Effector CD8-positive, alpha-beta T cell (primary cell): ENCODE measurements around the gene KCNC4.

Experiments used
- DNase-seq: peaks from one replicate; lab custom pipeline; 2025; lab: John Stamatoyannopoulos, UW

Gene KCNC4

DNA sequence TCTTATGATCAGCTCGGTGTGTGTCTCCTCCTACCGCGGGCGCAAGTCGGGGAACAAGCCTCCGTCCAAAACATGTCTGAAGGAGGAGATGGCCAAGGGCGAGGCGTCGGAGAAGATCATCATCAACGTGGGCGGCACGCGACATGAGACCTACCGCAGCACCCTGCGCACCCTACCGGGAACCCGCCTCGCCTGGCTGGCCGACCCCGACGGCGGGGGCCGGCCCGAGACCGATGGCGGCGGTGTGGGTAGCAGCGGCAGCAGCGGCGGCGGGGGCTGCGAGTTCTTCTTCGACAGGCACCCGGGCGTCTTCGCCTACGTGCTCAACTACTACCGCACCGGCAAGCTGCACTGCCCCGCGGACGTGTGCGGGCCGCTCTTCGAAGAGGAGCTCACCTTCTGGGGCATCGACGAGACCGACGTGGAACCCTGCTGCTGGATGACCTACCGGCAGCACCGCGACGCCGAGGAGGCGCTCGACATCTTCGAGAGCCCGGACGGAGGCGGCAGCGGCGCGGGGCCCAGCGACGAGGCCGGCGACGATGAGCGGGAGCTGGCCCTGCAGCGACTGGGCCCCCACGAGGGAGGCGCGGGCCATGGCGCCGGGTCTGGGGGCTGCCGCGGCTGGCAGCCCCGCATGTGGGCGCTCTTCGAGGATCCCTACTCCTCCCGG is 1.5 kb downstream of the KCNC4 start:
- DNase-seq: peak; percentile 26

DNA sequence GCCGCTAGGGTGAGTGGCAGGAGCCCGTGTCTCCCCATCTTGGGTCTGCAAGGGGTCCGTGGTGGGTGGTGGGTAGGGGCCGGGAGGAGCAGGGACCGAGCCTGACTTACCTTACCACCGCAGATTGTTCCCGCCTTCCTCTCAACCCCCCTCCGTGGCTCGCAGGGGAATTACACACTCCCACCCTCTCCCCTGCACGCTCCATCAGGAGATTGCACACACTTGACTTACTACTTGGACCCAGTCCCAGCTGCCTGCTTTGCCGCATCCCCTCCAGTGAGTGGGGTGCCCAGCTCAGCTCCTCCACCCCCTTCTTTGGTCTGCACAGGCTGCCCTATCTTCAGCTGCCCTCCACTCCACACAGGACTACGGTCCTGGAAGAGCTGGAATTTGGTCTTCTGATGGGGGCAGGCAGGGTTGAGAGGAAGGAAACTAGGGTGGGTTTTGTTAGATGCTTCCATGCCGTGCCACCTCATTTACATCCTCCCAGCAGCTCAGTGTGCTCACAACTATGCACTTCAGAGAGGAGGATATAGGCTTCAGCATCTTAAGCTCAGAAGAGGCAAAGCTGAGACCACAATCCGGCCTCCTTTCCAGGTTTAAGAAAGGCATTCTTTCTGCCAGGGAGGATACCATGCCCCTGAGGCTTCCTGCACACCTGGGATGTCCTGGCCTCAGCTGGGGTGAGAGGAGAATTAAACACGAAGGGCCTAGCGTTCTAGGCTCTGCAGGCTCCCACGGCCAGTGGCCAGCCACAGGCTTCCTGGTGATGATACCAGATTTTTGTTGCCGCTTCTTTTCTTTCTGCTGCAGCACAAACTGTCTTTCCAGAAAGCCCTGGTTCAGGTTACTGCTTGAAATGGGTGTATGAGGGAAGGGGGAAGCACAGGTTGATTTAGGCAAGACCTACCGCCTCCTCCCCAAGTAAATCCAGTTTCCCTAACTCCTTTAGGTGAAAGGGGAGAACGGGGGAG is 2.3 kb downstream of the KCNC4 start:
- no peak for DNase-seq

DNA sequence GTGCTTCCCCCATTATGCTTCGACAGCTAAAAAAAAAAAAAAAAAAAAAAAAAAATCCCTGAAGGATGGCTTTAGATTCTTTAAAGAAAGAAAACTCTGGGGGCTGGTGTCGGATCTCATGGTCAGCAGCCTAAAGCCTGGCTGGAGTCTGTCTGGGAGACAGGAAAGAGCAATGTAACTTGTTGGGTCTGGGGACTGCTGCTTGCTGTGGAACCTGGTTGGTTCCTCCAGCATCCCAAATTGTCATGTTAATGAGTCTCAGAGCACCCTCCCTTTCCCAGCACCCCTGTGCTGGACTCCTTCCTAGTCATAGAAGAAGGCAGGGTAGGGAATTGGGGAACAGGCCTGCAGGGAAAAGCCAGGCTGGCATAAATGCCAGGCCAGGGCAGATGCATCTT is 3.0 kb downstream of the KCNC4 start:
- no peak for DNase-seq

DNA sequence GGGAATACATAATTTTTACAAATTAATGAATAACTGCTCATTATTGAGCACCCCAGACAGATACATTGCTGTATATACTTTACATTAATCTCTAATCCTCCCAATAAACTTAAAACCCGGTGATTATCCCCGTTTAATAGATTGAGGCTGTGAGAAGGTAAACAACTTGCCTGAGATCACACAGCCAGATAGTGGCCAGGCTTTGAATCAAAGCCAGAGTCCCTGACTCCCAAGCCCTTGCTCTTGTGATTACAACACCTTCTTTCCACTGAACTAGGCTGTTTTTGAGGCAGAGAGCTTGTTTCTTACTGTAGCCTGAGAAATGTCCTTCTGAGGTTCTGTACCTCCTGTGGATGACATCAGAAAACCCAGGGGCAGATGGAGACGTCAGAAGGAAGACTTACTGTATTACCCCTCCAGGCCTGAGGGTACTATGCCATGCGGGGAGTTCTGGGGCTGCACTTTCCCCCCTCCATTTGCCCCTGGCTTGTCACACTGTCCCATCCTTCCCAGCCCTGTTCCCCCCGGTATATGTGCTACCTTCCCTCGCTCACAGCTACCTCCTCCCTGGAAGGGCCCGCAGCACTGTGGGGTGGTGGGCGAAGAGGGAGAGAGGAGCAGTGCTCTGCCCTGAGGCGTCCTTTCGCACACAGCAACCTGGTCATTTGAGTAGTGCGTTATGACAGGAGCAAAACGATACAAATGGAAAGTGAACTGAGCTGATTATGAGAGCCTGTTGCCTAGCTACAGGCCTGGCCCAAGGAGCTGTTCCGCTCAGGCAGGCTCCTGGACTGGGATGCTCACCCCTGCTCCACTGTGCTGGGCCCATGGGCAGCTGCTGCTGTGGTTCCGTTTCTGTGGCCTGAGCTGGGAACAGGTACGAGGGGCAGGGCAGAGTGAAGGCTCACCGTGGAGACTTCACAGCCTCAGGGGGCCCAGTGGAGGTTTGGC is 4.6 kb downstream of the KCNC4 start:
- no peak for DNase-seq

DNA sequence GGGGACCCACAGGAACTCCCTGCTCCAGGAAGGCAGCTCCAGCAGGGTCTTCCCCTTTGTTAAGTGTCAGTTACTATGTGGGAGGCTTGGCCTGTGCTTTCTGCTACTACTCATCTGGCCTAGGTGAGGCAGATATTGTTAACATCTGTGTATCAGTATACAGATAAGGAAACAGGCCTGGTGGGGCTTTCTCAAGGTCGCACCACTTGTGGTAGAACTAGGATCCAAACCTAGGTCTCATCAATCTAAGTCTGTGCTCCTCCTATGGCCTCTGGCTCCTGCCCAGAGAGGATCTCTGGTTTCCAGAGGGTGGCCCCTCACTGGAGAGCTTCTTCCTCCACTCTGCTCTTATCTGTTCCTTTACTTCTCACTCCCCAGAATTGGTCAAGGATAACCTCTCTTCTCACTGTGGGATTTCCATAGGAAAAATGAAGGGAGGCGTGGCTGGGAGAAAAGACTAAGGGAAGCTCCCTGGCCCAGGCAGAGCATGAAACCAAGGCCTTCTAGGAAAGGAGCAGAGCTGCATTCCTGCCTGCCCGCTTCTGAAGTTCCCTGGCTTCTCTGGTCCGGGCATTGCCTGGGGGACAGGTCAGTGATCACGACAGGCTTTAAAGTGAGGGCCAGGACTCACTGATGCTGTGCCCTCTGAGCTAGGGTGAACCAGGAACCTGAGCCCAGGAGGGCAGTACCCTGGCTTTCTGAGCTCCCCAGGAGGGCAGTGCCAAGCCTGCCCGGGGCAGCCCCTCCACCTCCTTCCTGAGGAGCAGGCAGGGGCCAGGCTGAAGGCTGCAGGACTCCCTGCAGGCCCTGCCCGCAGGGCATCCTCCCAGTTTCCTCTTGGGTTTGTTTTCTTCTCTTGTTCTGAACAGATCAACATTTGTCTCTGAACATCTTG is 5.8 kb downstream of the KCNC4 start:
- no peak for DNase-seq

GRCh38 chr1:110216844-110217444 is 6.8 kb downstream of the KCNC4 start:
- DNase-seq: no peak

- DNase-seq: no peak
Measured at GRCh38 chr1:110218137-110218536, 8.0 kb downstream of the KCNC4 start.

GRCh38 chr1:110218739-110219138 is 8.6 kb downstream of the KCNC4 start:
- no peak for DNase-seq

GRCh38 chr1:110220324-110220723 is 10.2 kb downstream of the KCNC4 start:
- DNase-seq: no peak

- DNase-seq: no peak
Measured at GRCh38 chr1:110221119-110221518, 11.0 kb downstream of the KCNC4 start.

GRCh38 chr1:110223127-110223526 is 13.0 kb downstream of the KCNC4 start:
- no peak for DNase-seq

DNA sequence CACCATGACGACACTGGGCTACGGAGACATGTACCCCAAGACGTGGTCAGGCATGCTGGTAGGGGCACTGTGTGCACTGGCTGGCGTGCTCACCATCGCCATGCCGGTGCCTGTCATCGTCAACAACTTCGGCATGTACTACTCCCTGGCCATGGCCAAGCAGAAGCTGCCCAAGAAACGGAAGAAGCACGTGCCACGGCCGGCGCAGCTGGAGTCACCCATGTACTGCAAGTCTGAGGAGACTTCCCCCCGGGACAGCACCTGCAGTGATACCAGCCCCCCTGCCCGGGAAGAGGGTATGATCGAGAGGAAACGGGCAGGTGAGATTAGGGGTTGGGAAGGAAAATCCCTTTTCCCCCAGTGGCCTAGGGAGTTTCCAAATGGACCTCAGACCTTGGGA is 13.5 kb downstream of the KCNC4 start:
- no peak for DNase-seq

GRCh38 chr1:110224240-110224995 is 14.3 kb downstream of the KCNC4 start:
- DNase-seq: no peak

GRCh38 chr1:110225212-110225611 is 15.1 kb downstream of the KCNC4 start:
- no peak for DNase-seq

- no peak for DNase-seq
Measured at GRCh38 chr1:110225756-110226404, 15.8 kb downstream of the KCNC4 start.

DNA sequence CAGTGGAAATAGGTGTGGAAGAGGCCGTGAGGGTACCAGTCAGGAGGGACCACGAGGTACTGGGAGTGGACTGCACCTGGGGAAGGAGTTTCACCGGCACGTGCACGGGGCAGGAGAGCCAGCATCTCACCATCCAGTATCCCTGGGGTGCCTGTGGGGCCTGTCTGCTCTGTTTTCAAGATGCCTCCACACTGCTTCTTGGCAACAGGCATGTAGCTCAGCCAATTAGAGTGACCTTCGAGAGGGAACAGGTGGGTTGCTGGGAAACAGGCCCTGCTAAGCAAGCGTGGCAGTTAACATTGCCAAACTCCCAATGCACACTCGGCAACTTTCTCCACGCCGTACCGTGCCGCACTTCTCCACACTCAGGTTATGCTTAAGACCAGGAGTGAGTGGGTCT is 17.7 kb downstream of the KCNC4 start:
- DNase-seq: no peak

- DNase-seq: no peak
Measured at GRCh38 chr1:110228381-110228780, 18.3 kb downstream of the KCNC4 start.

GRCh38 chr1:110228869-110229268 is 18.8 kb downstream of the KCNC4 start:
- no peak for DNase-seq

DNA sequence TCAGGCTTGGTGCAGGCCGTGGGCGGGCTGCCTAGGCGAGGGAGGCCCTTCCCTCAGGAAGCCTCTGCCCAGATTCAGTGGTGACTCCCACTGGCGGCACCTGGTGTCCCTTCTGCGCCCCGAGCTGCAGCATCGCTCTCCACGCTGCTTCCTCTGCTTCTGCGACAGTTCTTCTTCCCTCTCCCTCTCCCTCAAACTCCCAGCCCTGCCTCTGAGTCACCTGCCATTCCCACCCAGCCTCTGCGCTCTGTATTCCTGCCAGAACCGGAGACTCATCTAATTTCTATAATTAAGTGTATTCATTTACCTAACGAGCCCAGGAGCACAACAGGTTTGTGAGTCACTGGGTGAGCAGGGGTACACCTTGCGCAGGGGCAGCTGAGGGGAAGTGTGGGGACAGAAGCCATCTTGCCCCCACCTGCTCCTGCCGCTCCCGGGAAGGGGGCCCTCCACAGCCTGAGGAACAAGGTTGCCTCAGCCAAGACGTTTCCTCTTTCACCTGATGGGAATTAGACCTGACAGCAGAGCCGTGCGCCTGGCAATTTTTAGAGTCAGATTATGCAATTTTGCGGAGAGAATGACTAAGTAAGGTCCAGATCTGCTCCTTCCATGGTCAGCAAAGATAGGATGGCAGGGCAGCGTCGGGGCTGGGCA is 19.4 kb downstream of the KCNC4 start:
- DNase-seq: no peak
